GM23338 (cell line): ENCODE results near the gene APOL4. TPM values are rescaled to one million over a fixed set of nuclear protein-coding genes. Genes with fewer than 3 reads are reported as not detected.

ENCODE experiments used
- CTCF ChIP-seq, 2 experiments: fragments of 200-600 bp in 1 of 2; sonication (generic) in 1 of 2; conservative IDR thresholded peaks; 2 replicates each; pipeline versions ENCODE4 v1.5.1 to v1.6.1; 2016 to 2017; ENCODE audit warnings: antibody characterized with exemption in 2 of 2, low read depth in 2 of 2, mild to moderate bottlenecking in 2 of 2, moderate library complexity in 1 of 2
- EZH2 ChIP-seq: fragments of 200-600 bp; sonication (generic); IDR thresholded peaks from one replicate; pipeline ENCODE4 v1.8.0; 2017; ENCODE audit warnings: antibody characterized with exemption, mild to moderate bottlenecking, low read depth; ENCODE audit not compliant: unreplicated experiment
- JUNB ChIP-seq: IDR thresholded peaks from one replicate; pipeline ENCODE4 v1.6.1; 2016; ENCODE audit warnings: antibody characterized with exemption; ENCODE audit not compliant: unreplicated experiment
- NANOG ChIP-seq: IDR thresholded peaks from 2 replicates; pipeline ENCODE4 v1.6.1; 2016; ENCODE audit warnings: antibody characterized with exemption, borderline replicate concordance
- POLR2AphosphoS5 ChIP-seq: IDR thresholded peaks from 2 replicates; pipeline ENCODE4 v1.6.1; 2016; ENCODE audit warnings: antibody characterized with exemption, low read depth
- ZNF331 ChIP-seq: fragments of 250-450 bp; sonication (Bioruptor Pico); IDR thresholded peaks from 2 replicates; pipeline ENCODE4 v1.5.0; 2020; ENCODE audit warnings: low read depth, mild to moderate bottlenecking, moderate library complexity
- polyA plus RNA-seq: library from polyadenylated mRNA; unstranded; fragments of >200 nt; fragmentation: Nextera tagmentation; extraction: Ambion mirVana; gene quantifications from 2 replicates; pipeline ENCODE4 v1.2.1, GENCODE V29; 2016
- total RNA-seq: library from RNA; depleted of rRNA; stranded (reverse); fragments of >200 nt; shearing (Covaris generic); gene quantifications from 2 replicates; pipeline ENCODE4 v1.2.3, GENCODE V29; 2014
- TF ChIP-seq, protein P1 (sequence below): fragments of 250-450 bp; sonication (Bioruptor Pico); IDR thresholded peaks from 2 replicates; pipeline ENCODE4 v1.5.0; 2020; ENCODE audit warnings: mild to moderate bottlenecking, moderate library complexity
- TF ChIP-seq, protein P2 (sequence below): IDR thresholded peaks from 2 replicates; pipeline ENCODE4 v1.6.1; 2016; ENCODE audit warnings: antibody characterized with exemption
- TF ChIP-seq, protein P3 (sequence below): IDR thresholded peaks from one replicate; pipeline ENCODE4 v1.6.1; 2018; ENCODE audit warnings: antibody characterized with exemption; ENCODE audit not compliant: unreplicated experiment

The APOL4 gene
- total and polyA plus RNA-seq, 2 experiments from 2014 or later: not detected

DNA sequence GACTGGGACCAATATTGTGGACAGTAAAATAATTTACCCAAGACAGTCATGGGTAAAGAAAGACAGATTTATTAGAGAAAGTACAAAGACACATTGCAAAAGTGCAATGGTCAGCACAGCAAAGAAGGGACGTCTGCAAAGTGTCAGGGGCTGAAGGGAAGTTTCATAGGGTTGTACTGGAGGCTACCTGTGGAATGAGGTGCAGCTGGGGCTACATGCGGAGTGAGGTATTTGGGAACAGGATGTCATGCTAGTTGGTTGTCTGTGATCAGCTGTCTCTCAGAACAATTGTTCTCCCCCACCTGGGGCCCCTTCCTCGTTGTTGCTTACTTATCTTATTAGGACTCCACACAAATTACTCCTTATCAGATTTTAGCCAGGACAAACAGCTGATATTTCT, 29.7 kb downstream of the APOL4 start (continued):
- TF ChIP-seq, protein P1, sequence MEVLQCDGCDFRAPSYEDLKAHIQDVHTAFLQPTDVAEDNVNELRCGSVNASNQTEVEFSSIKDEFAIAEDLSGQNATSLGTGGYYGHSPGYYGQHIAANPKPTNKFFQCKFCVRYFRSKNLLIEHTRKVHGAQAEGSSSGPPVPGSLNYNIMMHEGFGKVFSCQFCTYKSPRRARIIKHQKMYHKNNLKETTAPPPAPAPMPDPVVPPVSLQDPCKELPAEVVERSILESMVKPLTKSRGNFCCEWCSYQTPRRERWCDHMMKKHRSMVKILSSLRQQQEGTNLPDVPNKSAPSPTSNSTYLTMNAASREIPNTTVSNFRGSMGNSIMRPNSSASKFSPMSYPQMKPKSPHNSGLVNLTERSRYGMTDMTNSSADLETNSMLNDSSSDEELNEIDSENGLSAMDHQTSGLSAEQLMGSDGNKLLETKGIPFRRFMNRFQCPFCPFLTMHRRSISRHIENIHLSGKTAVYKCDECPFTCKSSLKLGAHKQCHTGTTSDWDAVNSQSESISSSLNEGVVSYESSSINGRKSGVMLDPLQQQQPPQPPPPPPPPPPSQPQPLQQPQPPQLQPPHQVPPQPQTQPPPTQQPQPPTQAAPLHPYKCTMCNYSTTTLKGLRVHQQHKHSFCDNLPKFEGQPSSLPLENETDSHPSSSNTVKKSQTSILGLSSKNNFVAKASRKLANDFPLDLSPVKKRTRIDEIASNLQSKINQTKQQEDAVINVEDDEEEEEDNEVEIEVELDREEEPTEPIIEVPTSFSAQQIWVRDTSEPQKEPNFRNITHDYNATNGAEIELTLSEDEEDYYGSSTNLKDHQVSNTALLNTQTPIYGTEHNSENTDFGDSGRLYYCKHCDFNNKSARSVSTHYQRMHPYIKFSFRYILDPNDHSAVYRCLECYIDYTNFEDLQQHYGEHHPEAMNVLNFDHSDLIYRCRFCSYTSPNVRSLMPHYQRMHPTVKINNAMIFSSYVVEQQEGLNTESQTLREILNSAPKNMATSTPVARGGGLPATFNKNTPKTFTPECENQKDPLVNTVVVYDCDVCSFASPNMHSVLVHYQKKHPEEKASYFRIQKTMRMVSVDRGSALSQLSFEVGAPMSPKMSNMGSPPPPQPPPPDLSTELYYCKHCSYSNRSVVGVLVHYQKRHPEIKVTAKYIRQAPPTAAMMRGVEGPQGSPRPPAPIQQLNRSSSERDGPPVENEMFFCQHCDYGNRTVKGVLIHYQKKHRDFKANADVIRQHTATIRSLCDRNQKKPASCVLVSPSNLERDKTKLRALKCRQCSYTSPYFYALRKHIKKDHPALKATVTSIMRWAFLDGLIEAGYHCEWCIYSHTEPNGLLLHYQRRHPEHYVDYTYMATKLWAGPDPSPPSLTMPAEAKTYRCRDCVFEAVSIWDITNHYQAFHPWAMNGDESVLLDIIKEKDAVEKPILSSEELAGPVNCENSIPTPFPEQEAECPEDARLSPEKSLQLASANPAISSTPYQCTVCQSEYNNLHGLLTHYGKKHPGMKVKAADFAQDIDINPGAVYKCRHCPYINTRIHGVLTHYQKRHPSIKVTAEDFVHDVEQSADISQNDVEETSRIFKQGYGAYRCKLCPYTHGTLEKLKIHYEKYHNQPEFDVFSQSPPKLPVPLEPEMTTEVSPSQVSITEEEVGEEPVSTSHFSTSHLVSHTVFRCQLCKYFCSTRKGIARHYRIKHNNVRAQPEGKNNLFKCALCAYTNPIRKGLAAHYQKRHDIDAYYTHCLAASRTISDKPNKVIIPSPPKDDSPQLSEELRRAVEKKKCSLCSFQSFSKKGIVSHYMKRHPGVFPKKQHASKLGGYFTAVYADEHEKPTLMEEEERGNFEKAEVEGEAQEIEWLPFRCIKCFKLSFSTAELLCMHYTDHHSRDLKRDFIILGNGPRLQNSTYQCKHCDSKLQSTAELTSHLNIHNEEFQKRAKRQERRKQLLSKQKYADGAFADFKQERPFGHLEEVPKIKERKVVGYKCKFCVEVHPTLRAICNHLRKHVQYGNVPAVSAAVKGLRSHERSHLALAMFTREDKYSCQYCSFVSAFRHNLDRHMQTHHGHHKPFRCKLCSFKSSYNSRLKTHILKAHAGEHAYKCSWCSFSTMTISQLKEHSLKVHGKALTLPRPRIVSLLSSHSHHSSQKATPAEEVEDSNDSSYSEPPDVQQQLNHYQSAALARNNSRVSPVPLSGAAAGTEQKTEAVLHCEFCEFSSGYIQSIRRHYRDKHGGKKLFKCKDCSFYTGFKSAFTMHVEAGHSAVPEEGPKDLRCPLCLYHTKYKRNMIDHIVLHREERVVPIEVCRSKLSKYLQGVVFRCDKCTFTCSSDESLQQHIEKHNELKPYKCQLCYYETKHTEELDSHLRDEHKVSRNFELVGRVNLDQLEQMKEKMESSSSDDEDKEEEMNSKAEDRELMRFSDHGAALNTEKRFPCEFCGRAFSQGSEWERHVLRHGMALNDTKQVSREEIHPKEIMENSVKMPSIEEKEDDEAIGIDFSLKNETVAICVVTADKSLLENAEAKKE (CRISPR knock-in tag): no peak
- TF ChIP-seq JUNB (no peak), CTCF (conservative IDR thresholded peaks at IDR 0.05; ENCODE audit: low read depth in 2 of 2) (no peak), ZNF331 (CRISPR knock-in tag) (no peak), POLR2AphosphoS5 (no peak), NANOG (no peak), EZH2 (no peak)
- TF ChIP-seq, protein P2, sequence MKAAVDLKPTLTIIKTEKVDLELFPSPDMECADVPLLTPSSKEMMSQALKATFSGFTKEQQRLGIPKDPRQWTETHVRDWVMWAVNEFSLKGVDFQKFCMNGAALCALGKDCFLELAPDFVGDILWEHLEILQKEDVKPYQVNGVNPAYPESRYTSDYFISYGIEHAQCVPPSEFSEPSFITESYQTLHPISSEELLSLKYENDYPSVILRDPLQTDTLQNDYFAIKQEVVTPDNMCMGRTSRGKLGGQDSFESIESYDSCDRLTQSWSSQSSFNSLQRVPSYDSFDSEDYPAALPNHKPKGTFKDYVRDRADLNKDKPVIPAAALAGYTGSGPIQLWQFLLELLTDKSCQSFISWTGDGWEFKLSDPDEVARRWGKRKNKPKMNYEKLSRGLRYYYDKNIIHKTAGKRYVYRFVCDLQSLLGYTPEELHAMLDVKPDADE: no peak
- TF ChIP-seq, protein P3, sequence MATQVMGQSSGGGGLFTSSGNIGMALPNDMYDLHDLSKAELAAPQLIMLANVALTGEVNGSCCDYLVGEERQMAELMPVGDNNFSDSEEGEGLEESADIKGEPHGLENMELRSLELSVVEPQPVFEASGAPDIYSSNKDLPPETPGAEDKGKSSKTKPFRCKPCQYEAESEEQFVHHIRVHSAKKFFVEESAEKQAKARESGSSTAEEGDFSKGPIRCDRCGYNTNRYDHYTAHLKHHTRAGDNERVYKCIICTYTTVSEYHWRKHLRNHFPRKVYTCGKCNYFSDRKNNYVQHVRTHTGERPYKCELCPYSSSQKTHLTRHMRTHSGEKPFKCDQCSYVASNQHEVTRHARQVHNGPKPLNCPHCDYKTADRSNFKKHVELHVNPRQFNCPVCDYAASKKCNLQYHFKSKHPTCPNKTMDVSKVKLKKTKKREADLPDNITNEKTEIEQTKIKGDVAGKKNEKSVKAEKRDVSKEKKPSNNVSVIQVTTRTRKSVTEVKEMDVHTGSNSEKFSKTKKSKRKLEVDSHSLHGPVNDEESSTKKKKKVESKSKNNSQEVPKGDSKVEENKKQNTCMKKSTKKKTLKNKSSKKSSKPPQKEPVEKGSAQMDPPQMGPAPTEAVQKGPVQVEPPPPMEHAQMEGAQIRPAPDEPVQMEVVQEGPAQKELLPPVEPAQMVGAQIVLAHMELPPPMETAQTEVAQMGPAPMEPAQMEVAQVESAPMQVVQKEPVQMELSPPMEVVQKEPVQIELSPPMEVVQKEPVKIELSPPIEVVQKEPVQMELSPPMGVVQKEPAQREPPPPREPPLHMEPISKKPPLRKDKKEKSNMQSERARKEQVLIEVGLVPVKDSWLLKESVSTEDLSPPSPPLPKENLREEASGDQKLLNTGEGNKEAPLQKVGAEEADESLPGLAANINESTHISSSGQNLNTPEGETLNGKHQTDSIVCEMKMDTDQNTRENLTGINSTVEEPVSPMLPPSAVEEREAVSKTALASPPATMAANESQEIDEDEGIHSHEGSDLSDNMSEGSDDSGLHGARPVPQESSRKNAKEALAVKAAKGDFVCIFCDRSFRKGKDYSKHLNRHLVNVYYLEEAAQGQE: no peak
